GM23248 (cell line): ENCODE data around the gene ABCG2.
"Not testable (repeated sequence)": the region's sequence is repeated elsewhere in the genome, so short reads cannot be mapped to it uniquely, and the experiment has no call there.

Experiments used
- EZH2 ChIP-seq: fragments of 200-600 bp; sonication (generic); IDR thresholded peaks from 2 replicates; pipeline ENCODE4 v1.6.1; 2018; ENCODE audit warnings: antibody characterized with exemption, mild to moderate bottlenecking; ENCODE audit not compliant: insufficient read depth, poor library complexity, severe bottlenecking
- EZH2phosphoT487 ChIP-seq: fragments of 200-600 bp; sonication (generic); IDR thresholded peaks from 2 replicates; pipeline ENCODE4 v1.6.1; 2018; ENCODE audit warnings: antibody characterized with exemption, moderate library complexity, mild to moderate bottlenecking, low read depth; ENCODE audit not compliant: insufficient read depth

GRCh38 chr4:88108108-88108465 is 50.4 kb downstream of the ABCG2 start:
- not testable (repeated sequence) for TF ChIP-seq EZH2, EZH2phosphoT487
